ENCODE data around the gene TBC1D22A.

GRCh38 chr22:47041271-47042115 is 279.0 kb downstream of the TBC1D22A start:
- TF ChIP-seq CTCF (IDR thresholded peaks at IDR 0.05) (no peak), POLR2A (IDR thresholded peaks at IDR 0.05) (no peak)

Data from right lobe of liver (tissue), 4 donors.